Neuron (in vitro differentiated cells): ENCODE data around the gene OR4C11.

ENCODE experiments used
- H2AFZ ChIP-seq: one replicate; pipeline ENCODE4 v1.6.1; 2013; ENCODE audit warnings: low read depth, mild to moderate bottlenecking, inconsistent platforms, low read length, moderate library complexity
- H3K27me3 ChIP-seq: one replicate; pipeline ENCODE4 v1.6.1; 2013; ENCODE audit warnings: low read length; ENCODE audit not compliant: insufficient read depth
- H3K36me3 ChIP-seq: one replicate; pipeline ENCODE4 v1.6.1; 2013; ENCODE audit warnings: low read length; ENCODE audit not compliant: insufficient read depth
- H3K4me1 ChIP-seq: one replicate; pipeline ENCODE4 v1.6.1; 2013; ENCODE audit warnings: low read length; ENCODE audit not compliant: insufficient read depth
- H3K4me3 ChIP-seq: 2 replicates; pipeline ENCODE4 v1.5.1; 2013; ENCODE audit warnings: mild to moderate bottlenecking, low read length, moderate library complexity
- H3K9me3 ChIP-seq: one replicate; pipeline ENCODE4 v1.6.1; 2013; ENCODE audit warnings: low read length

The OR4C11 gene, protein sequence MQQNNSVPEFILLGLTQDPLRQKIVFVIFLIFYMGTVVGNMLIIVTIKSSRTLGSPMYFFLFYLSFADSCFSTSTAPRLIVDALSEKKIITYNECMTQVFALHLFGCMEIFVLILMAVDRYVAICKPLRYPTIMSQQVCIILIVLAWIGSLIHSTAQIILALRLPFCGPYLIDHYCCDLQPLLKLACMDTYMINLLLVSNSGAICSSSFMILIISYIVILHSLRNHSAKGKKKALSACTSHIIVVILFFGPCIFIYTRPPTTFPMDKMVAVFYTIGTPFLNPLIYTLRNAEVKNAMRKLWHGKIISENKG

DNA sequence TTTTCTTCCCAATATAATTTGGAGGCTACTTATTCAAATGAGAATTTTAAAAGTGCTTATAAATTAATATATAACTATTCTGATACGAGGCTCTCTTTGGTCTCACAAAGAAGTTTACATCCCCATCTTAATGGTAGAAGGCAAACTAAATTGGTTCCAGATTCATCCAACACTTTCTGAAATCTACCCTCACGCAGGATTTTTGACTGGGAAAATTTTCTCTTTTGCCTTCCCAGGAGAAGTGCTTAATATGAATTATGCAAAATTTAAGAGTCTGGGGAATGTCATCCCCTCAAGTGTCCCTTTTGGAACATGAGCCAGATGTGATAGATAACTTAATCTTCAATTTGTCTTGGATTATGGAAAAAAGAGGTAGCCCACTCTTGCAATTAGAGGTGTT is at the start of gene OR4C11:
OR4C11 (minus strand) TSS at position 101 of the 400 bp plus-strand sequence. CDS start 3,272 bp downstream, outside the sequence.
- Histone ChIP-seq H3K27me3 (no peaks in the 10 kb centered on the region), H3K4me3 (no peak within 1 kb of the TSS), H3K4me1 (no peaks in the 10 kb centered on the region), H2AFZ (no peak within 1 kb of the TSS), H3K36me3 (no peaks in the 10 kb centered on the region), H3K9me3 (no peaks in the 10 kb centered on the region)

DNA sequence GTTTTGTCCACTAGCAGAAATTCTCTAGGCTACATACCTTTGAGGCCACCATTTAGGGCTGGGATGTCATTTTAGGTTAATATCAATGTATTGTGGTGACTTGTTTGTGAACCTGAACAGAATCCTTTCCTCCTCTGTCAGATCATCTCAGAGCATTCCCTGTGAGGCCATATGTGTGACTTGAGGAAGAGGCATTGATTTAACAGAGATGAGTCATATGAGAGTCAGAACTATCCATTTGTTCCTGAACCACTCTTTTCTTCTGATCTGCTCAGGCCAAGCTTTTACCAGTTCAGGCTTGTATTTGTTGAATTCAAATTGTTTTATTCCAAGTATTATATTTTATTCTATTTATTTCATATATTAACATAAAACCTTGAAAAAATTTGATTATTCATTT is 47.7 kb upstream of the OR4C11 start:
- Histone ChIP-seq H3K27me3 (no peaks in the 10 kb centered on the region), H3K4me1 (no peaks in the 10 kb centered on the region), H3K36me3 (no peaks in the 10 kb centered on the region), H3K9me3 (no peaks in the 10 kb centered on the region), H2AFZ (no peak overlapping the region), H3K4me3 (no peak overlapping the region)

DNA sequence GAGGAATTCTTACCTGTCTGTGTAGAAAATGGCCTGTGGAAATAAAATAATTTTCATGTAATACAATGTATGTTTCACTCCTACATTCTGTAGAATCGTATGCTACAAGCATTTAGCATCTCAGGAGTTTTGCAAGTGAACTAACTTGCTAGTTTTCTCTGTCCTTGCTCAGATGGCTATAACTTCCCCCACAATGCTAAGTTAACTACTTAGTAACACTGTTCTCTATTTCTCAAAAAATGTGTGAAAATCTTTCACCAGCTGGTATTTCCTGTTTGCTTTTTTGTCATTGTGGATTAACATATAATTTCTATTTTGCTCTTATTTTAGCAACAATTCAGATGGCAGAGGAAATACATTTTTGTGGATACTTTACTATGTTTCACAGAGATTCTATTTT is 45.1 kb upstream of the OR4C11 start:
- no peaks in the 10 kb centered on the region for H3K4me1 ChIP-seq
- H2AFZ ChIP-seq = no peak overlapping the region
- H3K4me3 ChIP-seq = no peak overlapping the region
- H3K9me3 ChIP-seq = no peaks in the 10 kb centered on the region
- H3K36me3 ChIP-seq = no peaks in the 10 kb centered on the region
- H3K27me3 ChIP-seq = no peaks in the 10 kb centered on the region

DNA sequence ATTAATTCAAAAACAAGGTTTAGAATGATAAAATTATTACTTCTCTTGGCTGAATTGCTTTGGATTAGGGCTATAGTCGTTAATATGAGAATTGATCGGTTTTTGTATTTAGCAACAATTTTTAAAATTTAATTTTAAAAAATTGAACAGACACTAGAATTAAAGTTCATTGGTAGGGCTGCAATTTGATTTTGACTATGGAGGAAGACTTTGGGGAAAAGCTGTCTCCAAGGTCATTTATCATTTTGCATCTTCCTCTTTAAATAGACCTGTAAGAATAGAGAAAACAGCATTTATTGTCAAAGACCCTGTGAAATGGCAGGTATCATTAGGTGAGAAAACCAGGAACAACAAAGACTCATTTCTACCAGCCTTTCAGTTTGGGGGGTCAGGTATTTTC is 40.6 kb upstream of the OR4C11 start, which contains the start of gene OR4S2:
OR4S2 (plus strand) TSS at position 301 of the 400 bp plus-strand sequence. CDS start 2,577 bp downstream, outside the sequence.
- Histone ChIP-seq H3K4me3 (no peak within 1 kb of the TSS), H3K36me3 (no peaks in the 10 kb centered on the region), H2AFZ (no peak within 1 kb of the TSS), H3K9me3 (no peaks in the 10 kb centered on the region), H3K27me3 (no peaks in the 10 kb centered on the region), H3K4me1 (no peaks in the 10 kb centered on the region)

DNA sequence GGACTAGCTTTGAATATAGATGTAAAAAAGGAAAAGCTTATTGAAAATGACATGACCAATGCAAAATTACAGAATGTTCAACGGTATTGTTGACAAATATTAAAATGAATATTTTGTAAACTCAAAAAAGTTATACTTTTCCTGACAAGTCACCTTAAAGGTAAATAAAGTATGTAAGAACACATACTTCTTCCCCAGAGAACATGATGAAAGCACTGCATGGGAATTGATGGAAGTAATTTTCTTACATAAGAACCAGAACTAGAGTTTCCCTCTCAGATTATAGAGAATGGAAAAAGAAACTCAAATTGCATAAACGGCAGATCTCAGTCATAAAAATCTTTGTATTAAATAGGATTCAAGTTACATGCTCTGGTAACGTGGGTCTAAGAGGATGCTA is 27.4 kb upstream of the OR4C11 start, which contains the start of gene OR4P4:
OR4P4 (plus strand) TSS at position 301 of the 400 bp plus-strand sequence.
- no peak within 1 kb of the TSS for H3K4me3 ChIP-seq
- H3K36me3 ChIP-seq = no peaks in the 10 kb centered on the region
- H3K9me3 ChIP-seq = no peaks in the 10 kb centered on the region
- H3K27me3 ChIP-seq = no peaks in the 10 kb centered on the region
- no peak within 1 kb of the TSS for H2AFZ ChIP-seq
- H3K4me1 ChIP-seq = no peaks in the 10 kb centered on the region

DNA sequence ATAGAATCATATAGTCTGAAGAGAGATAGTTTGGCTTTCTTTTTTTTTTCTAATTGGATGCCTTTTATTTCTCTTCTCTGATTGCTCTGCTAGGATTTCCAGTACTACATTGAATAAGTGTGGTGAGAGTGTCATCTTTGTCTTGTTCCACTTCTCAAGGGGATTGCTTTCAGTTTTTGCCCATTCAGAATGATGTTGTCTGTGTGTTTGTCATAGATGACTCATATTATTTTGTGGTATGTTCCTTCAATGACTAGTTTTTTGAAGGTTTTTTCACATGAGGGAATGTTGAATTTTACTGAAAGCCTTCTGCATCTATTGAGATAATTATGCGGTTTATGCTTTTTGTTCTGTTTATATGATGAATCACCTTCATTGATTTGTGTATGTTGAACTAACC is 17.1 kb upstream of the OR4C11 start:
- H3K4me3 ChIP-seq = no peak overlapping the region
- H3K36me3 ChIP-seq = no peaks in the 10 kb centered on the region
- H3K27me3 ChIP-seq = no peaks in the 10 kb centered on the region
- no peak overlapping the region for H2AFZ ChIP-seq
- H3K4me1 ChIP-seq = no peaks in the 10 kb centered on the region
- H3K9me3 ChIP-seq = no peaks in the 10 kb centered on the region

DNA sequence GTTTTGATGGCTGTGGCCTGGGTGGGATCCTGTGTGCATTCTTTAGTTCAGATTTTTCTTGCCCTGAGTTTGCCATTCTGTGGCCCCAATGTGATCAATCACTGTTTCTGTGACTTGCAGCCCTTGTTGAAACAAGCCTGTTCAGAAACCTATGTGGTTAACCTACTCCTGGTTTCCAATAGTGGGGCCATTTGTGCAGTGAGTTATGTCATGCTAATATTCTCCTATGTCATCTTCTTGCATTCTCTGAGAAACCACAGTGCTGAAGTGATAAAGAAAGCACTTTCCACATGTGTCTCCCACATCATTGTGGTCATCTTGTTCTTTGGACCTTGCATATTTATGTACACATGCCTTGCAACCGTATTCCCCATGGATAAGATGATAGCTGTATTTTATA is 34.9 kb downstream of the OR4C11 start:
- no peak overlapping the region for H2AFZ ChIP-seq
- no peak overlapping the region for H3K4me3 ChIP-seq
- no peaks in the 10 kb centered on the region for H3K36me3 ChIP-seq
- no peaks in the 10 kb centered on the region for H3K9me3 ChIP-seq
- H3K4me1 ChIP-seq = no peaks in the 10 kb centered on the region
- H3K27me3 ChIP-seq = no peaks in the 10 kb centered on the region

DNA sequence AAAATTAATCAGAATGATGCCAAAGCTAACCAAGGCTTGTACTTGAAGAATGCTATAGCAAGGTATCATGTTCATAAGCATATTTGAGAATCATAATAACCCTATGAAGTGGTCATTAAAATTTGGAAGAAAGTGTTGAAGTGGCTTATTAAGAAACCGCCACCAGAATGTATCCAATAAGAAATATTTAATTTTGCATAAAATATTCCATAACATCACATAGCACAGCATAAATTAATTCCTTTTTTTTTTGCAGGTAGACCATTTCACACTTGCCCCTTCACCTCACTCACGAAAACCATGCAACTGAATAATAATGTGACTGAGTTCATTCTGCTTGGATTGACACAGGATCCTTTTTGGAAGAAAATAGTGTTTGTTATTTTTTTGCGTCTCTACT is 35.6 kb downstream of the OR4C11 start, which contains the start of gene OR4C16:
OR4C16 (plus strand) TSS at position 301 of the 400 bp plus-strand sequence; CDS start at position 301, 0 bp downstream.
- H2AFZ ChIP-seq = no peak within 1 kb of the TSS
- no peaks in the 10 kb centered on the region for H3K36me3 ChIP-seq
- no peaks in the 10 kb centered on the region for H3K9me3 ChIP-seq
- no peak within 1 kb of the TSS for H3K4me3 ChIP-seq
- H3K27me3 ChIP-seq = no peaks in the 10 kb centered on the region
- H3K4me1 ChIP-seq = no peaks in the 10 kb centered on the region

DNA sequence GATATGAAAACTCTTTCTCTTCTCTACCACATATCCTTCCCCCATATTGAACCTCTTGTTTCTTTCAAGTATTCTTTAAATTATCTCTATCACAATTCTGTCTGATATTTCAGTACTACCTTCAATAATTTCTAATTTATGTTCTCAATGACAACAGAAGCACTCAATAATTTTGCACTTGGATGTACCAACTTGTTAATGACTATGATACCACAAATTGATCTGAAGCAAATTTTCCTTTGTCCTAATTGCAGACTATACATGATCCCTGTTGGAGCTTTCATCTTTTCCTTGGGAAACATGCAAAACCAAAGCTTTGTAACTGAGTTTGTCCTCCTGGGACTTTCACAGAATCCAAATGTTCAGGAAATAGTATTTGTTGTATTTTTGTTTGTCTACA is 53.3 kb downstream of the OR4C11 start, which contains the start of gene OR4C15:
OR4C15 (plus strand) TSS at position 301 of the 400 bp plus-strand sequence; CDS start at position 301, 0 bp downstream.
- no peaks in the 10 kb centered on the region for H3K9me3 ChIP-seq
- H3K4me1 ChIP-seq = no peaks in the 10 kb centered on the region
- H3K36me3 ChIP-seq = no peaks in the 10 kb centered on the region
- no peak within 1 kb of the TSS for H3K4me3 ChIP-seq
- no peak within 1 kb of the TSS for H2AFZ ChIP-seq
- H3K27me3 ChIP-seq = no peaks in the 10 kb centered on the region
